GM18858 (cell line): ENCODE results near the gene RNF31.

ENCODE experiments used
- ATAC-seq: cut with Tn5 transposase; IDR thresholded peaks from one replicate; pipeline ENCODE4 v1.9.1; 2021; ENCODE audit not compliant: unreplicated experiment

Gene RNF31

DNA sequence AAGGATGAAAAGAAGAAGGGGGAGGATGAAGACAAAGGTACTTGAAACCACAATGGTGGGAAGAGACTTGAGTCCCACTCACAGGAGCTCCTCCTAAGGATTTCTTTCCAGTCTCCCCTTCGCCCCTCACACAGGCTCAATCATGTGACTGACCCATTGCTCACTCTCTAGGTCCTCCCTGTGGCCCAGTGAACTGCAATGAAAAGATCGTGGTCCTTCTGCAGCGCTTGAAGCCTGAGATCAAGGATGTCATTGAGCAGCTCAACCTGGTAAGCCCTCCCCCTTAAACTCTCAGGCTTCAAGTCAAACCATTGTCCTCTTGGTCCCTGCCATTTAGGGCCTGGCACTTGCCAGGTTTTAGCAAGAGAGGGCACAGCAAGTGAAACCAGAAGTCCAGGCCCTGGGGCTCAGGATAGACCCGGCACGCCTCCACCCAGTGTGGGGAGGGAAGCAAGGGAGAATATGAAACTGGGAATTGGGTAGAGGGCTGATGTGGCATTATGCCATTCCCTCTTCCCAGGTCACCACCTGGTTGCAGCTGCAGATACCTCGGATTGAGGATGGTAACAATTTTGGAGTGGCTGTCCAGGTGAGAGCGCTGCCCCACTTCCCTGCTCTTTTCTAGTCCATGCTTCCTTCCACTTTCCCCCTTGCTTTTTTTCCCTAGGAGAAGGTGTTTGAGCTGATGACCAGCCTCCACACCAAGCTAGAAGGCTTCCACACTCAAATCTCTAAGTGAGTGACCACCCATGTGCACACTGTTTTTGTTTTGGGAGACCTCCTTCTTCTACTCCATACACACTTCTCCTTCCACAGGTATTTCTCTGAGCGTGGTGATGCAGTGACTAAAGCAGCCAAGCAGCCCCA is 9.5 kb upstream of the RNF31 start:
- no peak for ATAC-seq

DNA sequence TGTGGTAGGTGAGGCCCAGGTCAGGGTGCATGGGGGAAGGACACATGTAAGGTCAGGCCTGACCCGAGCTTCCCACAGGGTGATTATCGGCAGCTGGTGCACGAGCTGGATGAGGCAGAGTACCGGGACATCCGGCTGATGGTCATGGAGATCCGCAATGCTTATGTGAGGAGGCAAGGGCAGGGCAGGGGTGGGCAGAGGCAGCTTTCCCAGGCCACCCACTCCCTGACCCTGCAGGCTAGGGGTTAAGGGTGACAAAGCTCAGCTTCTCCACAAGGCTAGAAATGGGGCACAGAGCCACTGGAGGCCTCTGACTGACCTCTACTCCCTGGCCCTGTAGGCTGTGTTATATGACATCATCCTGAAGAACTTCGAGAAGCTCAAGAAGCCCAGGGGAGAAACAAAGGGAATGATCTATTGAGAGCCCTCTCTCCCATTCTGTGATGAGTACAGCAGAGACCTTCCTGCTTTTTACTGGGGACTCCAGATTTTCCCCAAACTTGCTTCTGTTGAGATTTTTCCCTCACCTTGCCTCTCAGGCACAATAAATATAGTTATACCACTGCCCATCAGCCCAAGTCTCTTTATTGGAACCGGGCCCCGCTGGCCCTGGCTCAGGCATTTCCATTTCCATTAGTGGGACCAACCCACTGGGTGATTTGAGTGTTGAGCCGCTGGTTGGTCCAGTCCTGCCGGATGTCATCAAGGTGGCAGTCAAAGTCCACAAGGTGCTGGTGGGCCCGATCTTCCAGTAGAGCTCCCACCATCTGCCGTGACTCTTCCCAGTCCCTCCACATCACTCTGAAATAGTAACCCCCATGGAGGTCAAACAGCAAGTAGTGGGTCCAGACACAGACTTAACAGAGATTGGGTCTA is 8.7 kb upstream of the RNF31 start:
- ATAC-seq = no peak

DNA sequence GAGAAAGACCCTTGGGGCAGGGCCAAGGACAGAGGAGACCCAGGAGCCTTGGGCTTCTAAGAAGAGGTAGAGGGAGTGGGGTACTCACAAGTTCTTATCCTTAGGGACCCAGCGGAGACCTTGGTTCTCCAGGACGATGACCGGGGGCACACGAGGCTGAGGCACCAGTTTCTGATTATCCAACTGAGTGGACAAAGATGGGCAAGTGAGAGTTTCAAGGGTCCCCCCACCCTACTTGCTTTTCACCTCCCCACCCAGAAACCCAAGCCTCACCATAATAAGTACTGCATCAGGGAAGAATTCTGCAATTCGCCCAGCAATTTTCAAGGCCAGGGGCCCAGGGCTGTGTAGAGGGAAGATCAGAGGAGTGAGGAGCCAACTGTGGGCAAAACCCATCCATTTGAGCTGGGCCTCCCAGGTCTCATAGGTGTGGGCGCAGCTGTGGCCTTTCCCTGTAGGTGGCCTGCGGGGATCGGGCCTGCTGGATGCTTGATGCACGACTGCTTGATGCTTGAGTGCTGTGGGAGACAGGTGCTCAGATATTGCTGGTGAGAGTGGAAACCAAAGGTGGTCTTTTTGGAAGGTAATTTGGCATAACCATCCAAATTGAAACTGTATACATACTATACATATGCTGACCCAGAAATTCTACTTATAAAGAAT is 7.9 kb upstream of the RNF31 start:
- no peak for ATAC-seq

DNA sequence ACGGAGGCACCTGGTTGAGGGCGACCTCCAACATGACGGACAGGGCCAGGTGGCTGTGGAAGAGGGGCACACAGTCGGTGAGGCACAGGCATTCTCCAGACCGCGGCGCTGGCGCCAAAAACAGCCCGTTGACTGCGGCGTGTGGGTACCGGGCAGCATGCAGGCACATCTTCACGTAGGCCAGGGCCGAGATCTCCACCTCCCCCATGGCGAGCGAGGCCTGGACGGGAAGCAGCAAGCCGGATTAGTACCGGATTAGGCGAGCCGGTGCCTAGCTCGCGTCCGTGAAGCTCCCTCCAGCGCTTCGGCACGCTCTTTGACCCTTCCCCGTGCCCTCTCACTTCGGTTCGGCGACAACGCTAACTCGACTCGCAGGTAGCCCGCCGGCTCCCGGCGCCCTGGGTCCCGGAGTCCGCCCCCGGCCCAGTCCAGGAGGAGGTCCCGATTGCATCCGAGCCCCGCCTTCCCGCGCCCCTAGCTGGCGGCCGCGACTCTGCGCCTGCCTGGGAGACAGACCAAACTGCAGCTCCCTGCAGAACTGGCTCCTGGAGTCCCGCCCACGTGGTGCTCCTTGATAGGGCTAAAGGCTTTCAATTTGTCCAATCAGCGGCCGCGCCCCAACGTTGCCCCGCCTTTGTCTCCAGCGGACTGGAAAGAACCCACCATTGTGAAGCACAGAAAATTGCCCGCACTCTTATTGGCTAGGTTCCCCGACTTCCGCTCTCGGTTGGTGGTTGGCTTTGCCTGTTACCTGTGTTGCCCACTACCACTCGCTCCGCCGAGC is 6.0 kb upstream of the RNF31 start, which contains the start of gene EMC9:
EMC9 (minus strand) TSS at position 495 of the 784 bp plus-strand sequence; CDS start at position 208, 287 bp downstream.
- ATAC-seq = peak; percentile 76

DNA sequence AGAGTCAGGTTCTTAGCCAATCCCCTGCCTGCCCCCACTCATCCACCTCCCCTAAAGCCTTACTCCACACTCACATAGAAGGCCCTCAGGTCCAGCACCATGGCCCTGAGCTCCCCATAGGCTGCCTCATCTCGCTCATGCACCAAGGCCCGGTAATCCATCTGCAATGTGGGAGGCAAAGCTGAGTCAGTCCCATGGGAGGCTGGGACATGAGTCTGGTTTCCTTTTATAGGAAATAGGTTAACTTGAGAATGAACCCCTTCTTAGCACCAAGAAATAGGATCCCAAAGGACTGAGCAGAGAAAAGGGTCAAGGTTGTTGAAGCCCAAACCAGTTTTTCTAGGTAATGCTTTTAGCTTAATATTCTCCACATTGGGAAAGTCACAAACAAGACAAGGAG is 3.8 kb upstream of the RNF31 start:
- ATAC-seq = no peak

DNA sequence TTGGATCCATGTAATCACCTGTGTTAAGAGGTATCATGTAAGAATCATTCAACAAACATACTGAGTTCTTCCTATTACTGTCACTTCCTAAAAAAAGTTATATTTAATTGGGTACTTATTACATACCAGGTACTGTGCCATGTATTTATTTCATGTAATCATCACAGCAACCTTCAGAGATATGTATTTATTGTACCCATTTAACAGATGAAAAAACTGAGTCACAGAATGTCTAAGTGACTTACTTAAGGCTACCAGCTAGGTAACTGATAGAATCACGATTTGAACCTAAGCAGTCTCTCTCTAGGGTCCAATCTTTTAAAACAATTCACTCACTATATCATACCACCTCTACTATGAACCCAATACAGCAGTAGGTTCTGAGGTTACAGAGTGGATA is 2.8 kb upstream of the RNF31 start:
- no peak for ATAC-seq

DNA sequence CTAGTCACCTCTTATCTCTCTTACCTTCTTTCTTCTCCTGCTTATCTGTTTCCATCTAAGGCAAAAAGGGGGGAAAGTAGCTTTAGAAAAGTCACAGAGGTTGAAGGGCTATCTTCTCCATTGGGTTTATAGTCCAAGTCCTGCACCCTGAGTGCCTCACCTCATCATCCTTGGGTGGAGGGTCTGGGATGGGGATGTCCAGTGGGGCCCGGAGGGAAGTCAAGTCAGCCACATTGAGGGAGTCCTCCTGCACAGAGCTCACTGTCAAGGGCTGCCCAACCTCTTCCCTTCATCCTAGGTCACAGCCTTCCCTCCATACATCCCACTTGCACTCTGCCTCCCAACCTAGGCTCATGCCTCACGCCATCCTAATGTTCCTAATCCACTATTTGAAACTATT is 2.1 kb upstream of the RNF31 start:
- ATAC-seq = no peak

DNA sequence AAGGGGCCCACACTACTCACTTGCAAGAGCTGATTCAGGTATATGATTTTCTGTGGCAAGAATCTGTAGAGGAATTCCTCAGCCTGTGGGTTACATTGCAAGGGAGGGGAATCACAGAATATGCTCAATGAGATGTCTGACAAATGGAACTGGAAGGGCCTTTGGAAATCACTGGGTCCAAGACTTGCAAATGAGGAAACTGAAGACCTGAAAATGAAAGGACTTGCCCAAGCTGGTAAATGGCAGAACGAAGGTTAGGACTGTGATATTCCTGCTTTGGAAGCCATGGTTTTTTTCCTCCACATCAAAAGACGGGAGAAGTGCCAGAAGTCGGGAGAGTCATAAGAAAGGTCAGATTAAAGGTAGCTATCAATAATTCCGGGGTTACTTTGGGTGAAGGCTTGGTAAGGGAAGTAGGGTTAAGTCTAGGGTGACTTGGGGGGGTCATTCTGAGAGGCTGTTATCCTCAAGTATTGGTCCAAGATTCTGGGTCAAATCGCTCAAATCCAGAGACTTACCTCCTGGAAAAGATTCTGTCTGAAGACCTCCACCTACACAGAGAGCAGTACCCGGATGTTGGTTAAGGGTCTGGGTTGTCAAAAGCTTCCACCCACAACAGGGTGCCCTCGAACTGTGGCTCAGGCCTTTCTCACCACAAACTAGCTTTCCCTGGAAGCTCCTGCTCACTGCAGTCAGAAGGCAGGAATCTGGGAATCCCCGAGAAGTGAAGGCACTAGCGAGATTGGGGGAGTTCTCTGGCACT is 1.4 kb upstream of the RNF31 start:
- no peak for ATAC-seq

DNA sequence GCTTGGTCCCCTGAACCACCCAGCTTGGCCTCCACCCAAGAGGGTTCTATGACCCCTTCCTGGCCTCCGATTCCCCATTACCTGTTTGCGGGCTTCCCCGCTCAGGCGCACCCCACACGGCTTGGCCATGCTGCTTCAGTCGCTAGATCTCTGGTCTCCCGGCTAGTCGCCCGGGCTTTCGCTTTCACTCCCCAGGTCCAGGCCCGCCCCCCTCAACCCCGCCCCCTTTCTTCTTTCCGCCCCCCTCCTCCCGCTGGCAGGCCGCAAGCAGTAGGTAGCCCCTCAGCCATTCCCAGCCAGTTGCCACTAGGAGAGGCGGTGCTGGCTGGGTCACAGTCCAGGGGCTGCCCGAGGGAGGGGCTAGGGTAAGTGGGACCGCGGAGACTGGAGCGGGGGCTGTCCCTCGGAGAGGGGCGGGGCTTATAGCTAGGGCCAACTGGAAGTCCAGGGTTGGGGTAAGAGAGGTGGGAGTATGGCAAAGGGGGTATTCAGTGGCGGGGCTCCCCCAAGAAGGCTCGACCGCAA is 783 bp upstream of the RNF31 start, which contains the start of gene PSME2:
PSME2 (minus strand) TSS at position 158 of the 525 bp plus-strand sequence; CDS start at position 129, 29 bp downstream.
- ATAC-seq = peak; percentile 53

DNA sequence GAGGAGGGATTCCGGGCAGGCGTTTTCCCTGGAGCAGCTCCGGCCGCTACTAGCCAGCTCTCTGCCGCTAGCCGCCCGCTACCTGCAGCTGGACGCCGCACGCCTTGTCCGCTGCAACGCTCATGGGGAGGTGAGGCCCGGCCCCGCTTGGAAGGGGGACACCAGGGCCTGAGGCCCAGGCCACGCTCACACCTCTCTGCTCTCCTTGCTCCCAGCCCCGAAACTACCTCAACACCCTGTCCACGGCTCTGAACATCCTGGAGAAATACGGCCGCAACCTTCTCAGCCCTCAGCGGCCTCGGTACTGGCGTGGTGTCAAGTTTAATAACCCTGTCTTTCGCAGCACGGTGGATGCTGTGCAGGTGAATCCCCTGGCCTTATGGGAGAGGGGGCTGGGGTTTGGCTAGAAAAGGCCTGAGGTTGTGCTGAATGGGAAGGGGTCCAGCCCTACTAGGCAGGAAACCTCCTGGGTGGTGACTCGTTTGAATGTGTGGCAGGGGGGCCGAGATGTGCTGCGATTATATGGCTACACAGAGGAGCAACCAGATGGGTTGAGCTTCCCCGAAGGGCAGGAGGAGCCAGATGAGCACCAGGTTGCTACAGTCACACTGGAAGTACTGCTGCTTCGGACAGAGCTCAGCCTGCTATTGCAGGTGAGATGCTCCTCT is 597 bp downstream of the RNF31 start:
- ATAC-seq = no peak

DNA sequence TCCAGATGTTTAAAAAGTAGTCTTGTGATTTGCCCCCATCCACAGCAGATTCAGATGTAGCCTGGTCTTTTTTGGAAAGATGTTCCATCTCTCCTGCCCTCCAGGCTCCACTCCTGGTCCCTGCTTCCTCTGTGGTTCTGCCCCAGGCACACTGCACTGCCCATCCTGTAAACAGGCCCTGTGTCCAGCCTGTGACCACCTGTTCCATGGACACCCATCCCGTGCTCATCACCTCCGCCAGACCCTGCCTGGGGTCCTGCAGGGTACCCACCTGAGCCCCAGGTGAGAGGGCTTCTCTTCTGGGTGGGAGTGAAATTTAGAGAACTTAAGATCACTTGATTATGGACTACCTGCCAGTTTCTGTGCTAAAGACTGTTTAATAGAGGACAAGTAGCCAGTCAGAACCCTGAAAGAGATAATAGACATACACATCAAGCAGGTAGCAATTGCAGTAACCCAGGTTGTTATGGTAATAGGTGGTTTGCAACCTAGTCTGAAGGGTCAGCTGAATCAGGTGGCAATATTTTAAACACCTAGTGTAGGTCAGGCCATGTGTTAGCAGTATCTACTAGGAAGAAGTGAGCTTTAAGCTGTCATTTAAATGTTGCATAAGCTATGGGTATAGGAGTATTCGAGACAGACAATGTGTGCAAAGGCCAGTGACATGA is 2.1 kb downstream of the RNF31 start:
- no peak for ATAC-seq

DNA sequence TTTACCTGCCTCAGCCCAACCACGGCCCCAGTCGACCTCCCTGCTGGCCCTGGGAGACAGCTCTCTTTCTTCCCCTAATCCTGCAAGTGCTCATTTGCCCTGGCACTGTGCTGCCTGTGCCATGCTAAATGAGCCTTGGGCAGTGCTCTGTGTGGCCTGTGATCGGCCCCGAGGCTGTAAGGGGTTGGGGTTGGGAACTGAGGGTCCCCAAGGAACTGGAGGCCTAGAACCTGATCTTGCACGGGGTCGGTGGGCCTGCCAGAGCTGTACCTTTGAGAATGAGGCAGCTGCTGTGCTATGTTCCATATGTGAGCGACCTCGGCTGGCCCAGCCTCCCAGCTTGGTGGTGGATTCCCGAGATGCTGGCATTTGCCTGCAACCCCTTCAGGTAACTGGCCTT is 2.8 kb downstream of the RNF31 start:
- no peak for ATAC-seq

DNA sequence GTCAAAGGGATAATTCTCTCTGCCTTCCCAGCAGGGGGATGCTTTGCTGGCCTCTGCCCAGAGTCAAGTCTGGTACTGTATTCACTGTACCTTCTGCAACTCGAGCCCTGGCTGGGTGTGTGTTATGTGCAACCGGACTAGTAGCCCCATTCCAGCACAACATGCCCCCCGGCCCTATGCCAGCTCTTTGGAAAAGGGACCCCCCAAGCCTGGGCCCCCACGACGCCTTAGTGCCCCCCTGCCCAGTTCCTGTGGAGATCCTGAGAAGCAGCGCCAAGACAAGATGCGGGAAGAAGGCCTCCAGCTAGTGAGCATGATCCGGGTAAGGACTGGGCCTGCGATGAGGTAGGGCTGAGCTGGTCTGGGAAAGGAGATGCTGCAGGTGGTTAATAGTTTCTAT is 3.3 kb downstream of the RNF31 start:
- ATAC-seq = no peak

DNA sequence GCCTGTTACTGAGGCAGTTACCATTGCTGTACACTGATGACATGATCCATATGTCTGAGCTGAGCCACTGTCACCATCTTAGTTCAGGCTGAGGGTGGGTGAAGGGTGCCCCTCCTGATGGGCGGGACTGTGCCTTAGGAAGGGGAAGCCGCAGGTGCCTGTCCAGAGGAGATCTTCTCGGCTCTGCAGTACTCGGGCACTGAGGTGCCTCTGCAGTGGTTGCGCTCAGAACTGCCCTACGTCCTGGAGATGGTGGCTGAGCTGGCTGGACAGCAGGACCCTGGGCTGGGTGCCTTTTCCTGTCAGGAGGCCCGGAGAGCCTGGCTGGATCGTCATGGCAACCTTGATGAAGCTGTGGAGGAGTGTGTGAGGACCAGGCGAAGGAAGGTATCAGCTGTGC is 3.7 kb downstream of the RNF31 start:
- ATAC-seq = no peak

DNA sequence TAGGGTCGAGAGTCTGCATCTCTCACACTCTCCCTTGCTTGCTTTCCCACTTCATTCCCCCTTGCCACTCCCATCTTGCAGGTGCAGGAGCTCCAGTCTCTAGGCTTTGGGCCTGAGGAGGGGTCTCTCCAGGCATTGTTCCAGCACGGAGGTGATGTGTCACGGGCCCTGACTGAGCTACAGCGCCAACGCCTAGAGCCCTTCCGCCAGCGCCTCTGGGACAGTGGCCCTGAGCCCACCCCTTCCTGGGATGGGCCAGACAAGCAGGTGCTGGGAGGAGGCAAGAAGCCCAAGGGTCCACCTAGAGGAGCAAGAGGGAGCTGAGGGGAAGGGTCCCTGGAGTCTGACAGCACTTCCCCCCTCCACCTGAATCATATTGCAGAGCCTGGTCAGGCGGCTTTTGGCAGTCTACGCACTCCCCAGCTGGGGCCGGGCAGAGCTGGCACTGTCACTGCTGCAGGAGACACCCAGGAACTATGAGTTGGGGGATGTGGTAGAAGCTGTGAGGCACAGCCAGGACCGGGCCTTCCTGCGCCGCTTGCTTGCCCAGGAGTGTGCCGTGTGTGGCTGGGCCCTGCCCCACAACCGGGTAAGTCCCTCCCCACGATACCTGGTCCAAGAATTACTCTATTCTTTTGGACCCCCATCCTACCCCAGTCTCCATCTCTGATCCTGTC is 4.2 kb downstream of the RNF31 start:
- ATAC-seq = no peak

DNA sequence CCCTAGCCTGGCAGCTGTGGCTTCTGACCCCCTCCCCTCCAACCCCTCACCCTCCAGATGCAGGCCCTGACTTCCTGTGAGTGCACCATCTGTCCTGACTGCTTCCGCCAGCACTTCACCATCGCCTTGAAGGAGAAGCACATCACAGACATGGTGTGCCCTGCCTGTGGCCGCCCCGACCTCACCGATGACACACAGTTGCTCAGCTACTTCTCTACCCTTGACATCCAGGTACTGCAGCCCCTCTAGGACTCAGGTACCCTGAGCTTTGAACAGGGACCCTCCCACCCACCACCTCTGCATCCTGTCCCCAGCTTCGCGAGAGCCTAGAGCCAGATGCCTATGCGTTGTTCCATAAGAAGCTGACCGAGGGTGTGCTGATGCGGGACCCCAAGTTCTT is 7.8 kb downstream of the RNF31 start:
- ATAC-seq = no peak

DNA sequence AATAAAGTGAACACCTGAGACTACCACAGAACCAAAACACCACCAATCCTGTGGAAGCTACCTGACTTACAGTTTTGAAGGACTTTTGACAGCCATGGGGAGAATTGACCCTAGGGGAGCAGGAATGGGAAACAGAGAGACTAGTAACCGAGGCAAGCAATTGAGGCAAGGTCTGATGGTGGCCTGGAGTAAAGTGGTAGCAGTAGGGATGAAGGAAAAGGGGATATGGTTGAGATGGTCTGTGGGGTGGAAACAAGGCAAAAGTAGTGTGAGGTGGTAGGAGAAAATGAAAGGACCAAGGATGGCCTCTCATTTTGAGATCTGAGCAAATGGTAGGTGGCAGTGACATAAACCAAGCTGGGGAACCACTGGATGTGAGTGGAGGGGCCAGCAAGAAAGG is 9.5 kb downstream of the RNF31 start:
- ATAC-seq = no peak

DNA sequence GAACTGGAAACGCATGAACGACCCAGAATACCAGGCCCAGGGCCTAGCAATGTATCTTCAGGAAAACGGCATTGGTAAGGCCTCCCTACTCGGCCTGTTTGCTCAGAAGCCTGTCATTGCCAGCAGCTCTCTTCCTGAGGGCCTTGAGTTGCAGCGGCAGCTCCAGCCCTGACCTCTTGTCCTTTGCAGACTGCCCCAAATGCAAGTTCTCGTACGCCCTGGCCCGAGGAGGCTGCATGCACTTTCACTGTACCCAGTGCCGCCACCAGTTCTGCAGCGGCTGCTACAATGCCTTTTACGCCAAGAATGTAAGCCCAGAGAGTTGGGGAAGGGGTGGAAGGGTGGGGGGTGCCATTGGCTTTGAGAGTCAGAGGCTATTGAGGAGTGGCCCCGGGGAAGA is 10.0 kb downstream of the RNF31 start:
- no peak for ATAC-seq
